K562 (cell line): ENCODE results near the gene UTP4. TPM values are rescaled to one million over a fixed set of nuclear protein-coding genes. Genes with fewer than 3 reads are reported as not detected.

Experiments
- ATAC-seq: fragments of 200-7000 bp; cut with Tn5 transposase; 3 replicates; pipeline ENCODE4 v1.9.1; 2020; ENCODE audit warnings: moderate library complexity
- BruUV-seq: library from RNA; stranded (reverse); fragments of 400-500 nt; replicated peaks from 2 replicates; lab custom pipeline; 2021; lab: Mats Ljungman, UMichigan
- CTCF ChIA-PET: fragments of 300-600 bp; formaldehyde crosslinking; extraction: SDS; loops from one replicate; lab custom pipeline; 2021; ENCODE audit warnings: low intra/inter-chr PET ratio; lab: Yijun Ruan, JAX
- POLR2A ChIA-PET: fragments of 300-600, 350-650 bp; sonication (Branson Sonifier 250); formaldehyde crosslinking; extraction: SDS; loops from one replicate; lab custom pipeline; 2021; ENCODE audit warnings: antibody characterized with exemption, inconsistent platforms; lab: Yijun Ruan, JAX
- DNase-seq, 4 experiments: peaks; one replicate each; pipeline versions ENCODE4 v3.0.0 to v3.0.0-alpha.2; 2011 to 2018; ENCODE audit warnings: low spot score in 3 of 4, mixed read lengths in 3 of 4; ENCODE audit errors: extremely low read depth in 1 of 4
- FAIRE-seq: peaks from 2 replicates; lab custom pipeline; 2011; peaks lifted over from hg19 to GRCh38; lab: Jason Lieb, UNC
- H2AFZ ChIP-seq: 2 replicates; pipeline ENCODE4 v1.6.0; 2011; ENCODE audit warnings: low read depth, low read length, control low read depth, inconsistent platforms
- H3K27ac ChIP-seq: fragments of 200-600 bp; 3 replicates; pipeline ENCODE4 v1.8.0; 2011; ENCODE audit warnings: low read depth, mild to moderate bottlenecking, control low read depth, inconsistent platforms, low read length, moderate library complexity, mixed read lengths; ENCODE audit errors: extremely low read depth
- H3K27me3 ChIP-seq, 2 experiments: fragments of 300-600 bp in 1 of 2; 2 replicates in 1 of 2; 3 replicates in 1 of 2; pipeline versions ENCODE4 v1.6.0 to v1.8.0; 2011; ENCODE audit warnings: inconsistent platforms in 2 of 2, low read length in 2 of 2, mild to moderate bottlenecking in 1 of 2, mixed read lengths in 1 of 2, moderate library complexity in 1 of 2; ENCODE audit not compliant: control insufficient read depth in 2 of 2, insufficient read depth in 2 of 2
- H3K36me3 ChIP-seq: fragments of 300-600 bp; 3 replicates; pipeline ENCODE4 v1.8.0; 2011; ENCODE audit warnings: mild to moderate bottlenecking, low read length, inconsistent platforms; ENCODE audit not compliant: control insufficient read depth, insufficient read depth
- H3K4me1 ChIP-seq, 2 experiments: fragments of 200-600 bp in 1 of 2; replicated peaks in 1 of 2; 2 replicates in 1 of 2; 3 replicates in 1 of 2; pipeline versions ENCODE4 v1.5.1 to v1.8.0; 2011; ENCODE audit warnings: inconsistent platforms in 2 of 2, low read length in 2 of 2, mild to moderate bottlenecking in 1 of 2, mixed read lengths in 1 of 2, moderate library complexity in 1 of 2; ENCODE audit not compliant: control insufficient read depth in 2 of 2, insufficient read depth in 2 of 2
- H3K4me2 ChIP-seq: 2 replicates; pipeline ENCODE4 v1.6.1; 2011; ENCODE audit warnings: low read length, control low read depth, inconsistent platforms, mixed read lengths; ENCODE audit not compliant: insufficient read depth
- H3K4me3 ChIP-seq: fragments of 200-600 bp; sonication (generic), shearing (Covaris generic); 2 replicates; pipeline ENCODE4 v1.5.1; 2016; ENCODE audit warnings: control low read depth, inconsistent platforms
- H3K79me2 ChIP-seq: fragments of 200-600 bp; 3 replicates; pipeline ENCODE4 v1.8.0; 2011; ENCODE audit warnings: low read length, inconsistent platforms; ENCODE audit not compliant: control insufficient read depth, insufficient read depth
- H3K9ac ChIP-seq, 2 experiments: 2 replicates each; pipeline versions ENCODE4 v1.6.0 to v1.6.1; 2011; ENCODE audit warnings: low read depth in 2 of 2, low read length in 2 of 2, control low read depth in 1 of 2, inconsistent platforms in 1 of 2, mild to moderate bottlenecking in 1 of 2, mixed read lengths in 1 of 2; ENCODE audit not compliant: insufficient read depth in 1 of 2
- H3K9me1 ChIP-seq: one replicate; pipeline ENCODE4 v1.6.0; 2011; ENCODE audit warnings: inconsistent platforms, mild to moderate bottlenecking, low read length, moderate library complexity; ENCODE audit not compliant: control insufficient read depth, insufficient read depth
- H3K9me3 ChIP-seq: replicated peaks from 2 replicates; pipeline ENCODE4 v1.5.1; 2011; ENCODE audit warnings: low read depth, low read length, inconsistent platforms; ENCODE audit not compliant: control insufficient read depth, insufficient read depth
- H4K20me1 ChIP-seq: replicated peaks from 2 replicates; pipeline ENCODE4 v1.6.1; 2011; ENCODE audit warnings: low read length, inconsistent platforms, mixed read lengths; ENCODE audit not compliant: control insufficient read depth, insufficient read depth
- ARHGAP35 ChIP-seq: fragments of 450-650 bp; IDR thresholded peaks from 2 replicates; pipeline ENCODE4 v1.6.1; 2018; ENCODE audit not compliant: partially characterized antibody
- ARNT ChIP-seq, 2 experiments: fragments of 450-650 bp; IDR thresholded peaks; 2 replicates each; pipeline ENCODE4 v1.6.1; 2016; ENCODE audit warnings: mild to moderate bottlenecking in 1 of 2
- ESRRA ChIP-seq: fragments of 450-650 bp; IDR thresholded peaks from 2 replicates; pipeline ENCODE4 v1.6.1; 2014; ENCODE audit warnings: low read depth, mild to moderate bottlenecking, moderate library complexity, borderline replicate concordance
- MAZ ChIP-seq, 2 experiments: fragments of 450-650 bp in 1 of 2; sonication (generic) in 1 of 2; formaldehyde crosslinking; IDR thresholded peaks in 1 of 2; conservative IDR thresholded peaks in 1 of 2; 2 replicates each; pipeline versions ENCODE4 v1.4.0 to v1.5.0; 2020; ENCODE audit warnings: mild to moderate bottlenecking in 1 of 2, missing genetic modification reagents in 1 of 2
- MCM5 ChIP-seq: fragments of 450-650 bp; IDR thresholded peaks from 2 replicates; pipeline ENCODE4 v1.6.1; 2016; ENCODE audit warnings: low read depth
- NR4A1 ChIP-seq, 2 experiments: fragments of 250-450 bp in 1 of 2; fragments of 450-650 bp in 1 of 2; sonication (Bioruptor Pico) in 1 of 2; IDR thresholded peaks; 2 replicates each; pipeline versions ENCODE4 v1.4.0 to v1.6.1; 2016 to 2020; ENCODE audit warnings: mild to moderate bottlenecking in 2 of 2, missing compliant biosample characterization in 1 of 2, missing genetic modification characterization in 1 of 2, moderate library complexity in 1 of 2
- SIRT6 ChIP-seq: IDR thresholded peaks from one replicate; pipeline ENCODE4 v1.6.1; 2012; ENCODE audit warnings: low read depth, mild to moderate bottlenecking, control low read depth, inconsistent platforms, low read length, moderate library complexity
- ZKSCAN8 ChIP-seq: fragments of 200-800 bp; sonication (Bioruptor generic); IDR thresholded peaks from 2 replicates; pipeline ENCODE4 v1.6.1; 2016; ENCODE audit warnings: missing genetic modification characterization, missing compliant biosample characterization
- WGBS: fragments of 100-300 bp; shearing (Covaris generic); methylation state at CpG from one replicate; pipeline ENCODE4 v1.1.6; 2016; ENCODE audit warnings: low coverage, mixed read lengths; ENCODE audit not compliant: insufficient coverage; ENCODE audit errors: missing lambda C conversion rate; 5-methylcytosine and 5-hydroxymethylcytosine counted together
- in situ Hi-C: fragments of 300-500 bp; cut with MboI; formaldehyde crosslinking; loops from 4 replicates; pipeline ENCODE4 v1.15.0; 2018; ENCODE audit warnings: inconsistent platforms, mixed read lengths
- intact Hi-C: fragments of 100-400 bp; cut with micrococcal nuclease; formaldehyde crosslinking; loops from 2 replicates; pipeline ENCODE4 v1.14.2; 2022
- polyA plus RNA-seq, 8 experiments: library from polyadenylated mRNA; depleted of rRNA in 4 of 8; stranded (reverse) in 5 of 8; unstranded in 3 of 8; fragments of >200 nt; fragmentation: Nextera tagmentation in 2 of 8; fragmentation: Illumina TruSeq in 1 of 8; extraction: Ambion mirVana in 2 of 8; extraction: Trizol in 1 of 8; gene quantifications; 2 replicates each; pipeline versions ENCODE4 v1.2.1 to v1.2.3, GENCODE V29; 2011 to 2014; ENCODE audit warnings: inconsistent platforms in 1 of 8, missing spikeins in 1 of 8
- total RNA-seq, 7 experiments: library from RNA; depleted of rRNA in 6 of 7; stranded (reverse); fragments of >200 nt in 6 of 7; fragmentation: Illumina TruSeq in 2 of 7; extraction: Trizol in 2 of 7; gene quantifications; 2 replicates each; pipeline versions ENCODE4 v1.2.1 to v1.2.3, GENCODE V29; 2011 to 2021; ENCODE audit warnings: low replicate concordance in 1 of 7
- TF ChIP-seq, protein P1 (sequence below): sonication (generic); formaldehyde crosslinking; IDR thresholded peaks from 2 replicates; pipeline ENCODE4 v1.8.1; 2022; ENCODE audit warnings: missing genetic modification reagents
- TF ChIP-seq, protein P2 (sequence below): fragments of 250-450 bp; sonication (Bioruptor Pico); IDR thresholded peaks from 2 replicates; pipeline ENCODE4 v1.5.0; 2020; ENCODE audit warnings: mild to moderate bottlenecking, borderline replicate concordance
- TF ChIP-seq, protein P3 (sequence below): fragments of 250-450 bp; sonication (Bioruptor Pico); IDR thresholded peaks from 2 replicates; pipeline ENCODE4 v1.8.0; 2022; ENCODE audit warnings: inconsistent platforms, mild to moderate bottlenecking, moderate library complexity, borderline replicate concordance

UTP4 gene
- total and polyA plus RNA-seq, 9 of the 15 experiments (the other 6 are each of a cell fraction or from before 2014, with no cell fraction given): 46.1 to 203 (median 145) TPM

GRCh38 chr16:69204172-69204571 lies 71.7 kb downstream of the UTP4 start (continued):
- TF ChIP-seq, protein P1, sequence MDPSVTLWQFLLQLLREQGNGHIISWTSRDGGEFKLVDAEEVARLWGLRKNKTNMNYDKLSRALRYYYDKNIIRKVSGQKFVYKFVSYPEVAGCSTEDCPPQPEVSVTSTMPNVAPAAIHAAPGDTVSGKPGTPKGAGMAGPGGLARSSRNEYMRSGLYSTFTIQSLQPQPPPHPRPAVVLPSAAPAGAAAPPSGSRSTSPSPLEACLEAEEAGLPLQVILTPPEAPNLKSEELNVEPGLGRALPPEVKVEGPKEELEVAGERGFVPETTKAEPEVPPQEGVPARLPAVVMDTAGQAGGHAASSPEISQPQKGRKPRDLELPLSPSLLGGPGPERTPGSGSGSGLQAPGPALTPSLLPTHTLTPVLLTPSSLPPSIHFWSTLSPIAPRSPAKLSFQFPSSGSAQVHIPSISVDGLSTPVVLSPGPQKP (CRISPR knock-in tag): no peak
- TF ChIP-seq, protein P2, sequence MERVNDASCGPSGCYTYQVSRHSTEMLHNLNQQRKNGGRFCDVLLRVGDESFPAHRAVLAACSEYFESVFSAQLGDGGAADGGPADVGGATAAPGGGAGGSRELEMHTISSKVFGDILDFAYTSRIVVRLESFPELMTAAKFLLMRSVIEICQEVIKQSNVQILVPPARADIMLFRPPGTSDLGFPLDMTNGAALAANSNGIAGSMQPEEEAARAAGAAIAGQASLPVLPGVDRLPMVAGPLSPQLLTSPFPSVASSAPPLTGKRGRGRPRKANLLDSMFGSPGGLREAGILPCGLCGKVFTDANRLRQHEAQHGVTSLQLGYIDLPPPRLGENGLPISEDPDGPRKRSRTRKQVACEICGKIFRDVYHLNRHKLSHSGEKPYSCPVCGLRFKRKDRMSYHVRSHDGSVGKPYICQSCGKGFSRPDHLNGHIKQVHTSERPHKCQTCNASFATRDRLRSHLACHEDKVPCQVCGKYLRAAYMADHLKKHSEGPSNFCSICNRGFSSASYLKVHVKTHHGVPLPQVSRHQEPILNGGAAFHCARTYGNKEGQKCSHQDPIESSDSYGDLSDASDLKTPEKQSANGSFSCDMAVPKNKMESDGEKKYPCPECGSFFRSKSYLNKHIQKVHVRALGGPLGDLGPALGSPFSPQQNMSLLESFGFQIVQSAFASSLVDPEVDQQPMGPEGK (CRISPR knock-in tag): no peak

- WGBS: 89% methylated on average over 4 of the region's 4 CpGs
- ATAC-seq (no peak), FAIRE-seq (no peak), DNase-seq (no peak)
- H3K9me3 ChIP-seq: no peaks in the 10 kb centered on the region
- H3K4me1 ChIP-seq: peaks cover 0 to 4% of the 10 kb centered on the region in 2 experiments; a peak in 3 of 5 replicates
- H3K9ac ChIP-seq: no peak overlapping the region
- H3K79me2 ChIP-seq: no peaks in the 10 kb centered on the region
- H3K4me2 ChIP-seq: no peak overlapping the region
- no peak overlapping the region for H3K27ac ChIP-seq
- H2AFZ ChIP-seq: no peak overlapping the region
- CTCF ChIA-PET: no interaction called here
- H4K20me1 ChIP-seq: no peaks in the 10 kb centered on the region
- in situ Hi-C loops: no loop called here
- no peak overlapping the region for H3K4me3 ChIP-seq
- intact Hi-C loops: no loop called here
- POLR2A ChIA-PET: no interaction called here
- H3K27me3 ChIP-seq: no peaks in the 10 kb centered on the region
- BruUV-seq: no TSS peak
- H3K36me3 ChIP-seq: no peaks in the 10 kb centered on the region
- no peaks in the 10 kb centered on the region for H3K9me1 ChIP-seq
- TF ChIP-seq ARNT (IDR thresholded peaks at IDR 0.05) (no peak), ZKSCAN8 (CRISPR knock-in tag) (no peak), MCM5 (no peak), NR4A1 (CRISPR knock-in tag; IDR thresholded peaks at IDR 0.05) (no peak), NR4A1 (tag; IDR thresholded peaks at IDR 0.05) (no peak), ARHGAP35 (no peak), SIRT6 (no peak), ESRRA (no peak), MAZ (CRISPR knock-in tag; conservative IDR thresholded peaks at IDR 0.05 in 1 of 2, IDR thresholded peaks at IDR 0.05 in 1 of 2) (no peak)
- TF ChIP-seq, protein P3, sequence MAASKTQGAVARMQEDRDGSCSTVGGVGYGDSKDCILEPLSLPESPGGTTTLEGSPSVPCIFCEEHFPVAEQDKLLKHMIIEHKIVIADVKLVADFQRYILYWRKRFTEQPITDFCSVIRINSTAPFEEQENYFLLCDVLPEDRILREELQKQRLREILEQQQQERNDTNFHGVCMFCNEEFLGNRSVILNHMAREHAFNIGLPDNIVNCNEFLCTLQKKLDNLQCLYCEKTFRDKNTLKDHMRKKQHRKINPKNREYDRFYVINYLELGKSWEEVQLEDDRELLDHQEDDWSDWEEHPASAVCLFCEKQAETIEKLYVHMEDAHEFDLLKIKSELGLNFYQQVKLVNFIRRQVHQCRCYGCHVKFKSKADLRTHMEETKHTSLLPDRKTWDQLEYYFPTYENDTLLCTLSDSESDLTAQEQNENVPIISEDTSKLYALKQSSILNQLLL (CRISPR knock-in tag): no peak
Observed at GRCh38 chr16:69209735-69210134, 77.3 kb downstream of the UTP4 start.
